ENCODE data around the gene PGM1. TPM values are rescaled to one million over a fixed set of nuclear protein-coding genes. Genes with fewer than 3 reads are reported as not detected.

The PGM1 gene
- total RNA-seq, 1 experiment from 2014 or later, result 77.2 TPM

- no peaks in the 10 kb centered on the region for H3K9me3 ChIP-seq (ENCODE audit: control insufficient read depth, insufficient read depth, low read depth, low read length)
- H3K36me3 ChIP-seq (ENCODE audit: control insufficient read depth, insufficient read depth, low read length), result no peaks in the 10 kb centered on the region
- H3K27me3 ChIP-seq (ENCODE audit: control insufficient read depth, insufficient read depth, low read length), result no peaks in the 10 kb centered on the region
- no peak for TF ChIP-seq POLR2AphosphoS5 (IDR thresholded peaks at IDR 0.05; ENCODE audit: low read depth, low read length)
- no peak for TF ChIP-seq SIN3A (IDR thresholded peaks at IDR 0.05; ENCODE audit: borderline replicate concordance, insufficient read depth, low read depth, low read length)
- no peak for TF ChIP-seq TCF7L2 (IDR thresholded peaks at IDR 0.05; ENCODE audit: low read depth, low read length)
- TF ChIP-seq REST (IDR thresholded peaks at IDR 0.05; ENCODE audit: insufficient read depth in 1 of 2, low read depth in 2 of 2, low read length in 1 of 2), result no peak
- no peak for TF ChIP-seq CTCF (IDR thresholded peaks at IDR 0.05)
- DNase-seq (ENCODE audit: low read depth, low spot score), result no peak
- H3K4me3 ChIP-seq (ENCODE audit: low read depth in 2 of 2, low read length in 2 of 2), result no peak overlapping the region
- ChIA-PET POLR2A (no interaction called here), CTCF (no interaction called here)
- H3K27ac ChIP-seq (ENCODE audit: low read length), result no peak overlapping the region
- BruUV-seq (replicated peaks), result no TSS peak
- intact Hi-C loops (cut with micrococcal nuclease; ENCODE audit: unreplicated experiment) (no loop called here), in situ Hi-C loops (cut with HindIII; ENCODE audit: low pct_unique_long_range_greater_than_20kb, low sequenced_read_pairs) (loop anchor here (25.0 kb wide), 1 partner anchor 551 kb away; no protein-coding TSS in a partner anchor)
- H3K4me1 ChIP-seq (ENCODE audit: control insufficient read depth, insufficient read depth, low read length), result peaks cover 2% of the 10 kb centered on the region; the same call in 1 of the 2 replicates
- ATAC-seq, result no peak
Observed at GRCh38 chr1:63686696-63687095, 93.5 kb downstream of the PGM1 start.

- no peak overlapping the region for H3K4me3 ChIP-seq (ENCODE audit: low read depth in 2 of 2, low read length in 2 of 2)
- no peak overlapping the region; the same call in 1 of the 2 replicates for H3K27ac ChIP-seq (ENCODE audit: low read length)
- no peaks in the 10 kb centered on the region for H3K9me3 ChIP-seq (ENCODE audit: control insufficient read depth, insufficient read depth, low read depth, low read length)
- DNase-seq (ENCODE audit: low read depth, low spot score) (no peak), ATAC-seq (no peak)
- ChIA-PET CTCF (no interaction called here), POLR2A (no interaction called here)
- in situ Hi-C loops (cut with HindIII; ENCODE audit: low pct_unique_long_range_greater_than_20kb, low sequenced_read_pairs), result loop anchor here (25.0 kb wide), 1 partner anchor 549 kb away; no protein-coding TSS in a partner anchor
- H3K4me1 ChIP-seq (ENCODE audit: control insufficient read depth, insufficient read depth, low read length), result peaks cover 6% of the 10 kb centered on the region; the same call in 1 of the 2 replicates
- H3K36me3 ChIP-seq (ENCODE audit: control insufficient read depth, insufficient read depth, low read length), result no peaks in the 10 kb centered on the region
- TF ChIP-seq SIN3A (IDR thresholded peaks at IDR 0.05; ENCODE audit: borderline replicate concordance, insufficient read depth, low read depth, low read length) (no peak), POLR2AphosphoS5 (IDR thresholded peaks at IDR 0.05; ENCODE audit: low read depth, low read length) (no peak), CTCF (IDR thresholded peaks at IDR 0.05) (no peak), TCF7L2 (IDR thresholded peaks at IDR 0.05; ENCODE audit: low read depth, low read length) (no peak)
- no TSS peak for BruUV-seq (replicated peaks)
- H3K27me3 ChIP-seq (ENCODE audit: control insufficient read depth, insufficient read depth, low read length), result no peaks in the 10 kb centered on the region
- intact Hi-C loops (cut with micrococcal nuclease; ENCODE audit: unreplicated experiment), result no loop called here
Observed at GRCh38 chr1:63688302-63688890, 95.2 kb downstream of the PGM1 start.

Data from Panc1 (cell line).